GM12878 (cell line): ENCODE measurements around the gene PLEKHA7. TPM values are rescaled to one million over a fixed set of nuclear protein-coding genes. Genes with fewer than 3 reads are reported as not detected.

Source experiments
- ATAC-seq: fragments of 200-7000 bp; cut with Tn5 transposase; 3 replicates; pipeline ENCODE4 v1.9.1; 2020; ENCODE audit warnings: mild to moderate bottlenecking, moderate library complexity
- BruUV-seq: library from RNA; stranded (reverse); fragments of 400-500 nt; replicated peaks from 2 replicates; lab custom pipeline; 2021; lab: Mats Ljungman, UMichigan
- CTCF ChIA-PET: fragments of 300-600 bp; sonication (Branson Sonifier 250); formaldehyde crosslinking; extraction: SDS; loops from one replicate; lab custom pipeline; 2021; ENCODE audit warnings: inconsistent platforms; lab: Yijun Ruan, JAX
- POLR2A ChIA-PET: fragments of 350-600 bp; formaldehyde crosslinking; extraction: SDS; loops from one replicate; lab custom pipeline; 2021; ENCODE audit warnings: inconsistent platforms; lab: Charles Lee
- RAD21 ChIA-PET: fragments of 300-600 bp; sonication (Branson Sonifier 250); formaldehyde crosslinking; loops from one replicate; lab custom pipeline; 2023; ENCODE audit warnings: antibody characterized with exemption; ENCODE audit not compliant: unreplicated experiment; lab: Charles Lee
- SMC1A ChIA-PET: fragments of 300-600 bp; sonication (Branson Sonifier 250); formaldehyde crosslinking; loops from one replicate; lab custom pipeline; 2023; ENCODE audit not compliant: unreplicated experiment, uncharacterized antibody; lab: Charles Lee
- DNase-seq: peaks from one replicate; pipeline ENCODE4 v3.0.0-alpha.2; 2011; ENCODE audit warnings: low read depth, low spot score
- FAIRE-seq: peaks from 3 replicates; lab custom pipeline; 2011; peaks lifted over from hg19 to GRCh38; lab: Jason Lieb, UNC
- H2AFZ ChIP-seq: 2 replicates; pipeline ENCODE4 v1.6.0; 2011; ENCODE audit warnings: low read depth, low read length, control low read depth; ENCODE audit not compliant: control insufficient read depth
- H3K27ac ChIP-seq: 2 replicates; pipeline ENCODE4 v1.5.1; 2011; ENCODE audit warnings: control low read depth; ENCODE audit not compliant: control insufficient read depth, insufficient read depth
- H3K27me3 ChIP-seq, 2 experiments: replicated peaks in 1 of 2; 2 replicates each; pipeline versions ENCODE4 v1.6.0 to v1.6.1; 2011; ENCODE audit warnings: low read length in 1 of 2; ENCODE audit not compliant: control insufficient read depth in 2 of 2, insufficient read depth in 2 of 2
- H3K36me3 ChIP-seq, 2 experiments: 2 replicates each; pipeline ENCODE4 v1.5.1; 2011; ENCODE audit warnings: low read length in 1 of 2; ENCODE audit not compliant: control insufficient read depth in 2 of 2, insufficient read depth in 2 of 2
- H3K4me1 ChIP-seq: 2 replicates; pipeline ENCODE4 v1.6.1; 2011; ENCODE audit warnings: mild to moderate bottlenecking, low read length, moderate library complexity, mixed read lengths; ENCODE audit not compliant: control insufficient read depth, insufficient read depth
- H3K4me2 ChIP-seq: 2 replicates; pipeline ENCODE4 v1.6.0; 2011; ENCODE audit warnings: control low read depth; ENCODE audit not compliant: control insufficient read depth, insufficient read depth
- H3K4me3 ChIP-seq: fragments of 200-600 bp; sonication (generic); 2 replicates; pipeline ENCODE4 v1.5.1; 2016
- H3K79me2 ChIP-seq: 2 replicates; pipeline ENCODE4 v1.6.0; 2011; ENCODE audit warnings: low read length; ENCODE audit not compliant: control insufficient read depth, insufficient read depth
- H3K9ac ChIP-seq: 2 replicates; pipeline ENCODE4 v1.8.0; 2011; ENCODE audit warnings: low read length, control low read depth, mixed read lengths; ENCODE audit not compliant: control insufficient read depth, insufficient read depth
- H3K9me3 ChIP-seq: replicated peaks from 3 replicates; pipeline ENCODE4 v1.5.1; 2011; ENCODE audit warnings: mild to moderate bottlenecking, low read length; ENCODE audit not compliant: control insufficient read depth, insufficient read depth
- H4K20me1 ChIP-seq: 2 replicates; pipeline ENCODE4 v1.6.0; 2011; ENCODE audit not compliant: control insufficient read depth, insufficient read depth
- CBX3 ChIP-seq: fragments of 200-600 bp; sonication (generic); IDR thresholded peaks from 2 replicates; pipeline ENCODE4 v1.6.1; 2016; ENCODE audit warnings: low read depth, borderline replicate concordance
- EZH2 ChIP-seq: IDR thresholded peaks from 2 replicates; pipeline ENCODE4 v1.6.1; 2012; ENCODE audit warnings: low read depth, mild to moderate bottlenecking, control low read depth, inconsistent platforms, low read length, borderline replicate concordance; ENCODE audit not compliant: control insufficient read depth
- MEF2A ChIP-seq: IDR thresholded peaks from 2 replicates; pipeline ENCODE4 v1.6.1; 2011; ENCODE audit warnings: low read depth, mild to moderate bottlenecking, low read length, moderate library complexity; ENCODE audit not compliant: insufficient read depth
- PML ChIP-seq: IDR thresholded peaks from 2 replicates; pipeline ENCODE4 v1.6.1; 2012; ENCODE audit warnings: low read length, inconsistent platforms
- SIX5 ChIP-seq: IDR thresholded peaks from 2 replicates; pipeline ENCODE4 v1.6.1; 2011; ENCODE audit warnings: mild to moderate bottlenecking, low read depth, low read length, moderate library complexity; ENCODE audit not compliant: severe bottlenecking
- STAT1 ChIP-seq: fragments of 450-650 bp; conservative IDR thresholded peaks from 2 replicates; pipeline ENCODE4 v1.6.1; 2014; ENCODE audit warnings: antibody characterized with exemption, mild to moderate bottlenecking
- TARDBP ChIP-seq: IDR thresholded peaks from 2 replicates; pipeline ENCODE4 v1.6.1; 2016; ENCODE audit warnings: borderline replicate concordance
- YBX1 ChIP-seq: fragments of 450-650 bp; IDR thresholded peaks from 2 replicates; pipeline ENCODE4 v1.6.1; 2016; ENCODE audit warnings: antibody characterized with exemption
- WGBS: methylation state at CpG from one replicate; pipeline ENCODE4 v1.1.6; 2016; ENCODE audit warnings: low lambda C conversion rate; ENCODE audit not compliant: insufficient replicate concordance, insufficient coverage; ENCODE audit errors: missing lambda C conversion rate; 5-methylcytosine and 5-hydroxymethylcytosine counted together
- in situ Hi-C: fragments of 300-500 bp; cut with MboI; formaldehyde crosslinking; loops from 9 replicates; pipeline ENCODE4 v1.14.3; 2018; ENCODE audit warnings: mixed read lengths
- intact Hi-C: fragments of 100-400 bp; cut with micrococcal nuclease; formaldehyde crosslinking; loops from one replicate; pipeline ENCODE4 v1.14.2; 2022; ENCODE audit not compliant: unreplicated experiment
- polyA plus RNA-seq, 11 experiments: library from polyadenylated mRNA; depleted of rRNA in 4 of 11; unstranded in 6 of 11; stranded (reverse) in 5 of 11; fragments of >200 nt; fragmentation: Nextera tagmentation in 4 of 11; fragmentation: Illumina TruSeq in 1 of 11; extraction: Ambion mirVana in 4 of 11; extraction: Trizol in 1 of 11; gene quantifications; 1 replicate in 1 of 11; 2 replicates in 10 of 11; pipeline versions ENCODE4 v1.2.1 to v1.2.3, GENCODE V29; 2011 to 2016; ENCODE audit warnings: inconsistent platforms in 2 of 11, missing spikeins in 2 of 11, low read depth in 1 of 11
- total RNA-seq, 4 experiments: library from RNA; depleted of rRNA in 3 of 4; stranded (reverse); fragments of >200 nt in 3 of 4; fragmentation: Illumina TruSeq in 1 of 4; extraction: Trizol in 1 of 4; gene quantifications; 2 replicates each; pipeline versions ENCODE4 v1.2.1 to v1.2.3, GENCODE V29; 2013 to 2021

The PLEKHA7 gene
- total and polyA plus RNA-seq, 10 of the 15 experiments (the other 5 are each of a cell fraction or from before 2014, with no cell fraction given): 0.45 to 5.3 (median 2.1) TPM

DNA sequence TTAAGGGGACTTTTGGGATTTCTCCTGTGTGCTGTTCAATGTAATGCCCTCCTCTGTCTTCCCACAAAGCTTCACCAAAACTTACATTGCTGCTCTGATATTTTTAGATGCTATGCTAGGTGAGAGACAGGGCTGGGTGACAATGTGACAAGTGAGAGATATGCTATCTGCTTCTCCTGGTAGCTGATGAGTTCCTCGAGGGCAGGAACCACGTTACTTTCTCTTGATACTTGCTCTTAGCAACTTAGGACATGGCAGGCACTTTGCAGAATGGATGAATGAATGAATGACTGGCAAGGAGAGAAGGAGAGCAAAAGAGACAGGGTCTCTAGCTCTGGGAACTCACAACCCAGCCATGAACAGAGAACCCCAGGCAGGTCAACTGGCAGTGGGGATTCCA, 160.4 kb downstream of the PLEKHA7 start:
- in situ Hi-C loops (no loop called here), intact Hi-C loops (no loop called here)
- Histone ChIP-seq H4K20me1 (no peaks in the 10 kb centered on the region), H3K9ac (no peak overlapping the region), H3K4me2 (no peak overlapping the region), H2AFZ (no peak overlapping the region), H3K27me3 (peaks cover 0 to 2% of the 10 kb centered on the region in 2 experiments; a peak in 1 of 4 replicates), H3K36me3 (no peaks in the 10 kb centered on the region), H3K9me3 (no peaks in the 10 kb centered on the region), H3K79me2 (no peaks in the 10 kb centered on the region), H3K4me3 (no peak overlapping the region), H3K4me1 (no peaks in the 10 kb centered on the region), H3K27ac (no peak overlapping the region)
- POLR2A ChIA-PET: interaction anchor here (1.1 kb wide), 1 partner anchor 10 kb away, joined by 3 read pairs; no protein-coding TSS in a partner anchor
- CTCF ChIA-PET: no interaction called here
- no peak for DNase-seq
- SMC1A ChIA-PET: no interaction called here
- no peak for FAIRE-seq
- TF ChIP-seq PML (no peak), MEF2A (no peak)
- RAD21 ChIA-PET: interaction anchor here (0.8 kb wide), 1 partner anchor 16 kb away, joined by 3 read pairs; no protein-coding TSS in a partner anchor
- no peak for ATAC-seq
- no TSS peak for BruUV-seq
- WGBS: 3% methylated on average over 2 of the region's 2 CpGs

- H3K9ac ChIP-seq: no peak overlapping the region
- in situ Hi-C loops: no loop called here
- H4K20me1 ChIP-seq: no peaks in the 10 kb centered on the region
- no peaks in the 10 kb centered on the region for H3K79me2 ChIP-seq
- no peaks in the 10 kb centered on the region for H3K4me1 ChIP-seq
- intact Hi-C loops: no loop called here
- POLR2A ChIA-PET: interaction anchor here (1.1 kb wide), 1 partner anchor 11 kb away, joined by 3 read pairs; no protein-coding TSS in a partner anchor
- no peak overlapping the region for H3K27ac ChIP-seq
- no peak overlapping the region for H3K4me2 ChIP-seq
- no peak overlapping the region for H3K4me3 ChIP-seq
- SMC1A ChIA-PET: no interaction called here
- no TSS peak for BruUV-seq
- no peak for DNase-seq
- WGBS: 100% methylated on average over 1 of the region's 1 CpG
- no peak for FAIRE-seq
- H3K9me3 ChIP-seq: no peaks in the 10 kb centered on the region
- CTCF ChIA-PET: no interaction called here
- no peak for TF ChIP-seq EZH2
- no peak for TF ChIP-seq TARDBP
- no peak for TF ChIP-seq CBX3
- TF ChIP-seq STAT1: no peak
- TF ChIP-seq YBX1: no peak
- no peak for TF ChIP-seq SIX5
- no peak overlapping the region for H2AFZ ChIP-seq
- no peak for ATAC-seq
- H3K27me3 ChIP-seq: peaks cover 0 to 2% of the 10 kb centered on the region in 2 experiments; a peak in 1 of 4 replicates
- no peaks in the 10 kb centered on the region for H3K36me3 ChIP-seq
- RAD21 ChIA-PET: interaction anchor here (0.7 to 0.8 kb wide), 2 partner anchors 15 to 134 kb away, joined by 3 read pairs; no protein-coding TSS in a partner anchor
Observed at GRCh38 chr11:16853266-16853665, 160.9 kb downstream of the PLEKHA7 start.
